ENCODE results near the gene IMPA2. TPM values are rescaled to one million over a fixed set of nuclear protein-coding genes. Genes with fewer than 3 reads are reported as not detected.
A peak's percentile ranks its signal among the peaks of the same experiment; 100 is the strongest.

The IMPA2 gene
- polyA plus RNA-seq, 4 donors: 22.6 to 58.3 (median 36.8) TPM

DNA sequence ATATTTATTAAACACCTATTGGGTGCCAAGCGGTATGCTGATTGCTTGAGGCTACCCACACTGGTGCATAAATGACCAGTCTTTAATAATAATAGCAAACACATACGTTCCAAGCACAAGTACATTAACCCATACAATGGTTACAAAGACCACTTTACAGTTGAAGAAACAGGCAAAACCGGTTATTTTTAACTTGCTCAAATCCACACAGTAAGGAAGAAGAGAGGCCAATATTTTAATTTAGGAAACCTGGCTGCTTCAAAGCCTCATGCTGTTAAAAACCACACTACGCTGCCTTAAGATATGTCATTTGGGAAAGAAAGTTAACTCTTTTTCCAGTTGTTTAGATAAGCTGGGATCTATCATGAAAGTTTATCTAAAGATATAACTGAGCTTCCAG is 2.4 kb upstream of the IMPA2 start:
- Histone ChIP-seq H3K4me3 (ENCODE audit: low read depth in 1 of 3, low read length in 3 of 3) (no peak overlapping the region), H3K27me3 (ENCODE audit: control insufficient read depth in 3 of 3, insufficient read depth in 3 of 3, low read length in 3 of 3) (no peaks in the 10 kb centered on the region), H3K36me3 (ENCODE audit: control insufficient read depth in 3 of 3, insufficient read depth in 2 of 3, low read depth in 1 of 3, low read length in 3 of 3) (no peaks in the 10 kb centered on the region), H3K4me1 (ENCODE audit: control insufficient read depth in 3 of 3, insufficient read depth in 2 of 3, low read depth in 1 of 3, low read length in 2 of 3) (peaks cover 0 to 22% (median 3%) of the 10 kb centered on the region in 3 donors), H3K27ac (ENCODE audit: low read depth in 1 of 3, low read length in 2 of 3) (no peak overlapping the region), H3K9me3 (ENCODE audit: control insufficient read depth in 2 of 2, insufficient read depth in 1 of 2, low read depth in 1 of 2, low read length in 1 of 2) (peaks cover 0 to 3% of the 10 kb centered on the region in 2 donors)
- 81 to 84% (median 81%) methylated on average over 4 of the region's 4 CpGs for WGBS, 3 donors
- DNase-seq (peak in 1 of 2 donors; percentile 1), FAIRE-seq (no peak)

DNA sequence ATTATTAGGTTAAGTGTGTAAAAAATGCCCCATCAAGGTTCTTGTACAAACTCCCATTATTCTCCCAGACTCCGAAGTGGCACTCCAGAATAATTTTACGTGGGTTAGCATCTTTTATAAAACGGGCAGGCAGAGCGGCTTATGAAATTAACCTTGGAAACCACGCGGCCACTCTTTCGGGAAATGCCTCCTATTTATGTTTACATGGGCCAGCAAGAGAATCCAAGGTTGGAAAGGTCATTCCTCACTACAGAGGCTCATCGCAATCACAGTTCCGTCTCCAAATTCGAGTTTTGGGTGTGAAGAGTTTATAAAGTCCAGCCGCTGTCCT is 1.2 kb upstream of the IMPA2 start:
- no peak for FAIRE-seq

DNA sequence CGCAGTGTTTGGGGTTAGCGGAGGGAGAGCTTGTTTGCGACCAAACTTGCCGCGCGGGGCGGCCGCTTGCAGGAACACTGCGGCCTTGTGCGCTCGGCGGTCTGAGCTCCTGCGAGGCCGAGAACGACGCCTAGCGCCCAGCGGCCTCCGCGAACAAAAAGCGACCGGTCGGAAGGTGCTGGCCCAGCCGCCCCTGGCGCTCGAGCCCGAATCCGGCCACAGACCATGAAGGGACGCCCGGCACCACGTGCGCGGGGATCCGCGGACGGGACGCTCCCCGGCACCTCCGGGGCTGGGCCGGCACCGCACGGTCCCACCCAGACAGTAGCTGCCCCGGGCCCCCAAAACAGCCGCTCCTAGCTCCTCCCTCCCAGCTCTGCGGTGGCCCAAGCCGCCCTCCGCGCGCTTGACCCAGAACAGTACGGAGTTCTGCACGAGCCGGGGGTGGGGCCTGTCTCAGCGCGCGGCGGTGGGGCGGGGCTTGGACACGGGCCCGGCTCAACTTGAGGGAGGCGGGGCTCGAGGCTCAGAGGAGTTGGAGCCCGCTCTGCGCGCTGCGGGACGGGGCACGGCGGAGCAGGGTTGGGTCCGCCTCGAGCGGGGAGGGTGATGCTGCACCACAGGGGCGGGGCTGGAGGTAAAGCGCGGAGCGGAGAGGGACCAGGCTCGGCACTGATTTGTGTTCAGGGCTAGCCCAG is 664 bp upstream of the IMPA2 start:
- Histone ChIP-seq H3K27ac (ENCODE audit: low read depth in 1 of 3, low read length in 2 of 3) (peak overlapping the region; percentile 85 to 89 (median 89)), H3K4me3 (ENCODE audit: low read depth in 1 of 3, low read length in 3 of 3) (peak overlapping the region; percentile 18 to 63 (median 57)), H3K36me3 (ENCODE audit: control insufficient read depth in 3 of 3, insufficient read depth in 2 of 3, low read depth in 1 of 3, low read length in 3 of 3) (no peaks in the 10 kb centered on the region), H3K9me3 (ENCODE audit: control insufficient read depth in 2 of 2, insufficient read depth in 1 of 2, low read depth in 1 of 2, low read length in 1 of 2) (no peaks in the 10 kb centered on the region), H3K4me1 (ENCODE audit: control insufficient read depth in 3 of 3, insufficient read depth in 2 of 3, low read depth in 1 of 3, low read length in 2 of 3) (peaks cover 0 to 22% (median 3%) of the 10 kb centered on the region in 3 donors), H3K27me3 (ENCODE audit: control insufficient read depth in 3 of 3, insufficient read depth in 3 of 3, low read length in 3 of 3) (no peaks in the 10 kb centered on the region)
- FAIRE-seq: no peak
- 0 to 1% (median 1%) methylated on average over 57 to 76 of the region's 76 CpGs for WGBS, 3 donors
- peak; percentile 99 for DNase-seq

More for the DNA sequence above, 1.2 kb upstream of the IMPA2 start:
- Histone ChIP-seq H3K4me1 (ENCODE audit: control insufficient read depth in 3 of 3, insufficient read depth in 2 of 3, low read depth in 1 of 3, low read length in 2 of 3) (peaks cover 0 to 22% (median 3%) of the 10 kb centered on the region in 3 donors), H3K9me3 (ENCODE audit: control insufficient read depth in 2 of 2, insufficient read depth in 1 of 2, low read depth in 1 of 2, low read length in 1 of 2) (no peaks in the 10 kb centered on the region), H3K36me3 (ENCODE audit: control insufficient read depth in 3 of 3, insufficient read depth in 2 of 3, low read depth in 1 of 3, low read length in 3 of 3) (no peaks in the 10 kb centered on the region), H3K27me3 (ENCODE audit: control insufficient read depth in 3 of 3, insufficient read depth in 3 of 3, low read length in 3 of 3) (no peaks in the 10 kb centered on the region), H3K4me3 (ENCODE audit: low read depth in 1 of 3, low read length in 3 of 3) (peak overlapping the region in 2 of 3 donors; percentile 57 to 63), H3K27ac (ENCODE audit: low read depth in 1 of 3, low read length in 2 of 3) (peak overlapping the region; percentile 85 to 89 (median 89))
- DNase-seq: no peak
- 3 to 7% (median 4%) methylated on average over 11 of the region's 11 CpGs for WGBS, 3 donors

- H3K4me1 ChIP-seq (ENCODE audit: control insufficient read depth in 3 of 3, insufficient read depth in 2 of 3, low read depth in 1 of 3, low read length in 2 of 3): peaks cover 0 to 22% (median 3%) of the 10 kb centered on the region in 3 donors
- H3K36me3 ChIP-seq (ENCODE audit: control insufficient read depth in 3 of 3, insufficient read depth in 2 of 3, low read depth in 1 of 3, low read length in 3 of 3): peaks cover 0 to 4% (median 0%) of the 10 kb centered on the region in 3 donors
- FAIRE-seq: no peak
- 0 to 1% (median 0%) methylated on average over 46 to 71 of the region's 71 CpGs for WGBS, 3 donors
- no peaks in the 10 kb centered on the region for H3K27me3 ChIP-seq (ENCODE audit: control insufficient read depth in 3 of 3, insufficient read depth in 3 of 3, low read length in 3 of 3)
- peak; percentile 58 to 67 for DNase-seq
- H3K9me3 ChIP-seq (ENCODE audit: control insufficient read depth in 2 of 2, insufficient read depth in 1 of 2, low read depth in 1 of 2, low read length in 1 of 2): no peaks in the 10 kb centered on the region
- H3K4me3 ChIP-seq (ENCODE audit: low read depth in 1 of 3, low read length in 3 of 3): peak overlapping the region; percentile 63 to 73 (median 68)
- H3K27ac ChIP-seq (ENCODE audit: low read depth in 1 of 3, low read length in 2 of 3): peak overlapping the region; percentile 75 to 93 (median 91)
These were observed 448 bp downstream of the IMPA2 start for GRCh38 chr18:11981543-11982366.

DNA sequence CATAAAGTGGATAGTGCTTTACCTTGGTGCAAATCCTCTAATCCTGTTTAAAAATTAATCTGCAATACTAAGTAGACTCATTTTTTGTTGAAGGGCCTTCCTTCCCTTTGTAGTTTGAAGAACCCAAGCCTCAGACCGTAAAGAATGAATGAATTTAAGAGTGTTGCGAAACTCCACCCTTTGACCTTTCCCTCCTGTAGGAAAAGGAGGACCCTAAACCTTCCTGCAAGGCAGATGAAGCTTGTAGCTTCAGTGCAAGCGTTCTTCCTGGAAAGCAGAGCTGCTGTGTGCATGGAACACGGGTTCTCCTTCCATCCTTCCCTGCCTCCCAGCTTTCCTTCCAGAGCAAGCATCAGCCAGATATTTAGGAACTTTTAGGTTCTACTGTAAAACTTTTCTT is 1.7 kb downstream of the IMPA2 start:
- 24 to 59% (median 39%) methylated on average over 4 of the region's 4 CpGs for WGBS, 3 donors
- Histone ChIP-seq H3K27ac (ENCODE audit: low read depth in 1 of 3, low read length in 2 of 3) (no peak overlapping the region), H3K4me1 (ENCODE audit: control insufficient read depth in 3 of 3, insufficient read depth in 2 of 3, low read depth in 1 of 3, low read length in 2 of 3) (peaks cover 0 to 22% (median 3%) of the 10 kb centered on the region in 3 donors), H3K36me3 (ENCODE audit: control insufficient read depth in 3 of 3, insufficient read depth in 2 of 3, low read depth in 1 of 3, low read length in 3 of 3) (peaks cover 0 to 6% (median 0%) of the 10 kb centered on the region in 3 donors), H3K27me3 (ENCODE audit: control insufficient read depth in 3 of 3, insufficient read depth in 3 of 3, low read length in 3 of 3) (no peaks in the 10 kb centered on the region), H3K4me3 (ENCODE audit: low read depth in 1 of 3, low read length in 3 of 3) (no peak overlapping the region), H3K9me3 (ENCODE audit: control insufficient read depth in 2 of 2, insufficient read depth in 1 of 2, low read depth in 1 of 2, low read length in 1 of 2) (no peaks in the 10 kb centered on the region)
- FAIRE-seq: no peak
- peak; percentile 51 to 58 for DNase-seq

DNA sequence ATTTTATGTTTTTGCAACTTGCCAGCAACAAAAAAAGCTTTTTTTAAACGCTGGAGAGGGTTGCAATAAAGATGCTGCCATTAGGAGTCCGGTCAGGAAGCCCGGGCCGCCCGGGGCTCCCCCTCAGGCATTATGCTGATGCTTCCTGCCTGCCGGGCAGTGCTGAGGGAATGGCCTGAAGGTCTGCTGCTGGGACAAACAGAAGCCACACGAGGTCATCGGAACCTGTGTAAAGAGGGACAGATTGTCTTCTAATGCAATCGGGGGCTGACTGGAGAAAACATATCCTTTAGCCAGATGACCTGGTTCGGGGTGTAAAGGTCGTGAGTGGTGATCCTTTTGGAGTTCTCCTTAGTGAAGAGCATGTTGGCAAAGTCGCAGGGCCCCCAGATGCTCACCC is 2.3 kb downstream of the IMPA2 start:
- peaks cover 0 to 6% (median 0%) of the 10 kb centered on the region in 3 donors for H3K36me3 ChIP-seq (ENCODE audit: control insufficient read depth in 3 of 3, insufficient read depth in 2 of 3, low read depth in 1 of 3, low read length in 3 of 3)
- H3K27me3 ChIP-seq (ENCODE audit: control insufficient read depth in 3 of 3, insufficient read depth in 3 of 3, low read length in 3 of 3): no peaks in the 10 kb centered on the region
- WGBS, 3 donors: 38 to 50% (median 47%) methylated on average over 12 of the region's 12 CpGs
- peaks cover 0 to 22% (median 3%) of the 10 kb centered on the region in 3 donors for H3K4me1 ChIP-seq (ENCODE audit: control insufficient read depth in 3 of 3, insufficient read depth in 2 of 3, low read depth in 1 of 3, low read length in 2 of 3)
- H3K4me3 ChIP-seq (ENCODE audit: low read depth in 1 of 3, low read length in 3 of 3): no peak overlapping the region
- DNase-seq (peak in 1 of 2 donors; percentile 11), FAIRE-seq (no peak)
- H3K9me3 ChIP-seq (ENCODE audit: control insufficient read depth in 2 of 2, insufficient read depth in 1 of 2, low read depth in 1 of 2, low read length in 1 of 2): no peaks in the 10 kb centered on the region
- H3K27ac ChIP-seq (ENCODE audit: low read depth in 1 of 3, low read length in 2 of 3): no peak overlapping the region

GRCh38 chr18:11984091-11984490 is 2.8 kb downstream of the IMPA2 start:
- FAIRE-seq (no peak), DNase-seq (peak in 1 of 2 donors; percentile 1)
- Histone ChIP-seq H3K9me3 (ENCODE audit: control insufficient read depth in 2 of 2, insufficient read depth in 1 of 2, low read depth in 1 of 2, low read length in 1 of 2) (no peaks in the 10 kb centered on the region), H3K27me3 (ENCODE audit: control insufficient read depth in 3 of 3, insufficient read depth in 3 of 3, low read length in 3 of 3) (no peaks in the 10 kb centered on the region), H3K4me3 (ENCODE audit: low read depth in 1 of 3, low read length in 3 of 3) (no peak overlapping the region), H3K4me1 (ENCODE audit: control insufficient read depth in 3 of 3, insufficient read depth in 2 of 3, low read depth in 1 of 3, low read length in 2 of 3) (peaks cover 0 to 24% (median 3%) of the 10 kb centered on the region in 3 donors), H3K27ac (ENCODE audit: low read depth in 1 of 3, low read length in 2 of 3) (no peak overlapping the region), H3K36me3 (ENCODE audit: control insufficient read depth in 3 of 3, insufficient read depth in 2 of 3, low read depth in 1 of 3, low read length in 3 of 3) (peaks cover 0 to 7% (median 0%) of the 10 kb centered on the region in 3 donors)
- 83 to 92% (median 85%) methylated on average over 6 of the region's 6 CpGs for WGBS, 3 donors

GRCh38 chr18:11985586-11985985 is 4.3 kb downstream of the IMPA2 start:
- FAIRE-seq (no peak), DNase-seq (no peak)
- H3K27ac ChIP-seq (ENCODE audit: low read depth in 1 of 3, low read length in 2 of 3): no peak overlapping the region
- no peak overlapping the region for H3K4me3 ChIP-seq (ENCODE audit: low read depth in 1 of 3, low read length in 3 of 3)
- H3K9me3 ChIP-seq (ENCODE audit: control insufficient read depth in 2 of 2, insufficient read depth in 1 of 2, low read depth in 1 of 2, low read length in 1 of 2): no peaks in the 10 kb centered on the region
- 65 to 88% (median 76%) methylated on average over 3 of the region's 3 CpGs for WGBS, 3 donors
- peaks cover 0 to 27% (median 3%) of the 10 kb centered on the region in 3 donors for H3K4me1 ChIP-seq (ENCODE audit: control insufficient read depth in 3 of 3, insufficient read depth in 2 of 3, low read depth in 1 of 3, low read length in 2 of 3)
- H3K36me3 ChIP-seq (ENCODE audit: control insufficient read depth in 3 of 3, insufficient read depth in 2 of 3, low read depth in 1 of 3, low read length in 3 of 3): peaks cover 0 to 10% (median 0%) of the 10 kb centered on the region in 3 donors
- H3K27me3 ChIP-seq (ENCODE audit: control insufficient read depth in 3 of 3, insufficient read depth in 3 of 3, low read length in 3 of 3): no peaks in the 10 kb centered on the region

Measured in small intestine (tissue), 7 donors.